Pancreas (tissue), 10 donors: ENCODE results near the gene SGTA. TPM values are rescaled to one million over a fixed set of nuclear protein-coding genes. Genes with fewer than 3 reads are reported as not detected.

Experiments
- ATAC-seq, 4 donors: fragments of 200-7000 bp; cut with Tn5 transposase; one replicate each; pipeline versions ENCODE4 v1.8.0 to v1.9.1; 2020; ENCODE audit warnings: mild to moderate bottlenecking in 4 of 4, moderate library complexity in 4 of 4
- DNase-seq, 6 donors: peaks; one replicate each; pipeline ENCODE4 v3.0.0-alpha.2; 2020
- FAIRE-seq: peaks from 2 replicates; lab custom pipeline; 2012; peaks lifted over from hg19 to GRCh38; lab: Jason Lieb, UNC
- H3K27ac ChIP-seq, 4 donors: fragments of 200-600 bp; sonication (generic); 1 replicate in 3 of 4; 2 replicates in 1 of 4; pipeline versions ENCODE4 v1.5.0 to v1.8.0; 2020
- H3K27me3 ChIP-seq, 4 donors: fragments of 200-600 bp; one replicate each; pipeline ENCODE4 v1.8.0; 2021
- H3K36me3 ChIP-seq, 3 donors: fragments of 200-600 bp; sonication (generic) in 1 of 3; one replicate each; pipeline versions ENCODE4 v1.5.0 to v1.8.0; 2020 to 2021
- H3K4me1 ChIP-seq, 3 donors: fragments of 200-600 bp; one replicate each; pipeline ENCODE4 v1.8.0; 2021
- H3K4me3 ChIP-seq, 4 donors: fragments of 200-600 bp; sonication (generic) in 2 of 4; one replicate each; pipeline versions ENCODE4 v1.5.0 to v1.8.0; 2020 to 2021
- H3K9me3 ChIP-seq, 4 donors: fragments of 200-600 bp; one replicate each; pipeline ENCODE4 v1.8.0; 2021
- CTCF ChIP-seq, 4 donors: fragments of 200-600 bp; sonication (generic) in 3 of 4; IDR thresholded peaks; one replicate each; pipeline versions ENCODE4 v1.5.0 to v1.8.0; 2021; ENCODE audit warnings: antibody characterized with exemption in 4 of 4
- WGBS, 2 donors: extraction: QIAGEN DNeasy Blood & Tissue Kit; methylation state at CpG; one replicate each; pipeline ENCODE4 v1.1.7; 2013; 5-methylcytosine and 5-hydroxymethylcytosine counted together
- intact Hi-C, 3 donors: fragments of 100-400 bp; cut with DNase I; formaldehyde crosslinking; loops; one replicate each; pipeline versions ENCODE4 v1.11.1 to v1.14.2; 2022
- polyA plus RNA-seq, 2 donors: library from polyadenylated mRNA; stranded (reverse); fragments of 200-250 nt; gene quantifications; one replicate each; pipeline ENCODE4 v1.2.3, GENCODE V29; 2013
- total RNA-seq, 6 donors: library from RNA; stranded (reverse); fragmentation: NEBNext Ultra II Directional in 4 of 6; extraction: Animal tissue kit (Norgen Biotek cat#: 25700) in 4 of 6; gene quantifications; one replicate each; pipeline versions ENCODE4 v1.2.1 to v1.2.4, GENCODE V29; 2021 to 2023
- donor health status: healthy with polysubstance abuse.
- donor health status: DM: no; HTN: no; CAD: no; lungs with moderate emphysema.
- donor health status: DM: no; HTN: no; CAD: no.
- donor health status: control.
- donor health status: control.
- donor health status: Bipolar disorder and iron deficiency.
- donor health status: DM: yes; HTN: yes; CAD: no.
- donor health status: DM: no; HTN: no; CAD: no.
- donor health status: DM: no; HTN: no; CAD: no.
- donor health status: DM: yes; HTN: yes; CAD: no.

SGTA gene
- total and polyA plus RNA-seq, 8 donors, result 19.4 to 49.6 (median 26.7) TPM

- FAIRE-seq (no peak), ATAC-seq (no peak), DNase-seq (no peak)
- 96 to 97% methylated on average over 23 of the region's 23 CpGs for WGBS, 2 donors
- no peak for TF ChIP-seq CTCF (IDR thresholded peaks at IDR 0.05)
- no peaks in the 10 kb centered on the region for H3K27me3 ChIP-seq
- H3K4me1 ChIP-seq, result no peaks in the 10 kb centered on the region
- peaks cover 0 to 8% (median 0%) of the 10 kb centered on the region in 3 donors for H3K36me3 ChIP-seq
- no peak overlapping the region for H3K4me3 ChIP-seq
- no peak overlapping the region for H3K27ac ChIP-seq
- H3K9me3 ChIP-seq, result no peaks in the 10 kb centered on the region
- intact Hi-C loops, result no loop called here
These were observed 23.0 kb upstream of the SGTA start for GRCh38 chr19:2805991-2806649.

- H3K4me3 ChIP-seq, result no peak overlapping the region
- intact Hi-C loops, result no loop called here
- no peak for TF ChIP-seq CTCF (IDR thresholded peaks at IDR 0.05)
- no peaks in the 10 kb centered on the region for H3K9me3 ChIP-seq
- WGBS, 2 donors, result 94 to 96% methylated on average over 23 to 28 of the region's 28 CpGs
- FAIRE-seq, result no peak
- ATAC-seq, result no peak
- no peak overlapping the region for H3K27ac ChIP-seq
- H3K27me3 ChIP-seq, result no peaks in the 10 kb centered on the region
- peaks cover 0 to 8% (median 0%) of the 10 kb centered on the region in 3 donors for H3K36me3 ChIP-seq
- no peak for DNase-seq
- H3K4me1 ChIP-seq, result no peaks in the 10 kb centered on the region
These were observed 22.3 kb upstream of the SGTA start for GRCh38 chr19:2805261-2805900.

GRCh38 chr19:2804156-2805004 lies 21.3 kb upstream of the SGTA start:
- H3K9me3 ChIP-seq, result no peaks in the 10 kb centered on the region
- ATAC-seq (no peak), FAIRE-seq (no peak), DNase-seq (peak in 1 of 6 donors; percentile 48)
- no peak overlapping the region for H3K27ac ChIP-seq
- H3K27me3 ChIP-seq, result no peaks in the 10 kb centered on the region
- H3K4me1 ChIP-seq, result no peaks in the 10 kb centered on the region
- intact Hi-C loops, result no loop called here
- no peak for TF ChIP-seq CTCF (IDR thresholded peaks at IDR 0.05)
- 87 to 90% methylated on average over 26 to 27 of the region's 27 CpGs for WGBS, 2 donors
- H3K4me3 ChIP-seq, result no peak overlapping the region
- peaks cover 0 to 8% (median 0%) of the 10 kb centered on the region in 3 donors for H3K36me3 ChIP-seq

GRCh38 chr19:2803486-2804155 lies 20.5 kb upstream of the SGTA start:
- no peak for TF ChIP-seq CTCF (IDR thresholded peaks at IDR 0.05)
- H3K27me3 ChIP-seq, result no peaks in the 10 kb centered on the region
- H3K27ac ChIP-seq, result no peak overlapping the region
- H3K4me3 ChIP-seq, result no peak overlapping the region
- DNase-seq (no peak), ATAC-seq (no peak), FAIRE-seq (no peak)
- intact Hi-C loops, result no loop called here
- H3K4me1 ChIP-seq, result no peaks in the 10 kb centered on the region
- WGBS, 2 donors, result 91 to 92% methylated on average over 29 of the region's 29 CpGs
- peaks cover 0 to 8% (median 0%) of the 10 kb centered on the region in 3 donors for H3K36me3 ChIP-seq
- no peaks in the 10 kb centered on the region for H3K9me3 ChIP-seq
